SH-SY5Y (cell line): ENCODE results near the gene DOCK3.

Source experiments
- GATA2 ChIP-seq: IDR thresholded peaks from 2 replicates; pipeline ENCODE4 v1.6.1; 2011; ENCODE audit warnings: mild to moderate bottlenecking, low read depth, low read length
- GATA3 ChIP-seq: IDR thresholded peaks from 2 replicates; pipeline ENCODE4 v1.6.1; 2011; ENCODE audit warnings: low read depth, mild to moderate bottlenecking, low read length, moderate library complexity

DNA sequence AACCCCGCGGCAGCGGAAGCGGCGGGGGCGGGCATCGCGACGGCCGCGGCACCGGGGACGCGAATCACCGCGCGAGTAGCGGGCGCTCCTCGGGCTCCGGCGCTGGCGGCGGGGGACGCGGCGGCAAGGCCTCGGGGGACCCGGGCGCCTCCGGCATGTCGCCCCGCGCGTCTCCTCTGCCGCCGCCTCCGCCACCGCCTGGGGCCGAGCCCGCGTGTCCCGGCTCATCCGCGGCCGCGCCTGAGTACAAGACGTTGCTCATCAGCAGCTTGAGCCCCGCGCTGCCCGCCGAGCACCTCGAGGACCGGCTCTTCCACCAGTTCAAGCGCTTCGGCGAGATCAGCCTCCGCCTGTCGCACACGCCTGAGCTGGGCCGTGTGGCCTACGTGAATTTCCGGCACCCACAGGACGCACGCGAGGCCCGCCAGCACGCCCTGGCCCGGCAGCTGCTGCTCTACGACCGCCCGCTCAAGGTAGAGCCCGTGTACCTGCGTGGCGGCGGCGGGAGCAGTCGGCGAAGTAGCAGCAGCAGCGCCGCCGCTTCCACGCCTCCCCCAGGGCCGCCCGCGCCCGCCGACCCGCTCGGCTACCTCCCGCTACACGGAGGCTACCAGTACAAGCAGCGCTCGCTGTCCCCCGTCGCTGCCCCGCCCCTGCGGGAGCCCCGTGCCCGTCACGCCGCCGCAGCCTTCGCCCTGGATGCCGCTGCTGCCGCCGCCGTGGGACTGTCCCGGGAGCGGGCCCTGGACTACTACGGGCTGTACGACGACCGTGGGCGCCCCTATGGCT, 717.0 kb downstream of the DOCK3 start:
- TF ChIP-seq GATA2 (no peak), GATA3 (no peak)
